Activated CD8-positive, alpha-beta memory T cell treated with anti-CD3 and anti-CD28 coated beads for 1 hour (primary cell): ENCODE data around the gene EYA3.

ENCODE experiments used
- DNase-seq, 2 donors: peaks; one replicate each; pipeline ENCODE4 v3.0.0-alpha.2; 2020; ENCODE audit warnings: low read depth in 1 of 2; ENCODE audit errors: extremely low read depth in 1 of 2

Gene EYA3

GRCh38 chr1:28073867-28074266, 14.5 kb downstream of the EYA3 start:
- no peak for DNase-seq

GRCh38 chr1:28071813-28072212, 16.6 kb downstream of the EYA3 start:
- DNase-seq = no peak

DNA sequence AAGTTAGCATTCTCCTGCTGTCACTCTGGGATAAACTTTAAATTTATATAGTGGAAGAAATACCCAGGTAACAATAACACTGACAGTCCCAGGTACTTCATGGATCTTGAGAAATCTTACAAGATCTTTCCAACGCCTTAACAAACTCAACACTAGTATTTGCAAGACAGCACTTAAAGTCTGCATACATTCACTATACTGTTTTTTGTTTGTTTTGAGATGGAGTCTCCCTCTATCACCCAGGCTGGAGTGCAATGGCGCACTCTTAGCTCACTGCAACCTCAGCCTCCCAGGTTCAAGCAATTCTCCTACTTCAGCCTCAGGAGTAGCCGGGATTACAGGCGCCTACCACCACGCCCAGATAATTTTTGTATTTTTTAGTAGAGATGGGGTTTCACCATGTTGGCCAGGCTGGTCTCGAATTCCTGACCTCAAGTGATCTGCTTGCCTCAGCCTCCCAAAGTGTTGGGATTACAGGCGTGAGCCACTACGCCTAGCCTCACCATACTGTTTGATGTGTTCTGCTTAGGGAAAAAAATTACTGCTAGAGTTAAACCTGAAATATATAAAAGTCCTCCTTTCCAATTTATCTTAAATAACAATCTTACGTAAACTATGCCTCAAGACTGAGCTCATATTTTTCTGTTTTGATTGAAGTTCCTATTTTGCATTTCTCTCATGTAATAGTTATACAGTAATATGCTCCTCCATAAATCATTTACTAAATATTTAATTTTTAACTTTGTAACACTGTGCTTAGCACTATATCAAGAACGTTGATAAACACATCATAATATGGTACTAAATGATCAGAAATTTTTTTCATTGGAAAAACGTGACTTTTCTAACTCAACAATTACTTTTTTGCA, 17.5 kb downstream of the EYA3 start:
- DNase-seq = no peak

DNA sequence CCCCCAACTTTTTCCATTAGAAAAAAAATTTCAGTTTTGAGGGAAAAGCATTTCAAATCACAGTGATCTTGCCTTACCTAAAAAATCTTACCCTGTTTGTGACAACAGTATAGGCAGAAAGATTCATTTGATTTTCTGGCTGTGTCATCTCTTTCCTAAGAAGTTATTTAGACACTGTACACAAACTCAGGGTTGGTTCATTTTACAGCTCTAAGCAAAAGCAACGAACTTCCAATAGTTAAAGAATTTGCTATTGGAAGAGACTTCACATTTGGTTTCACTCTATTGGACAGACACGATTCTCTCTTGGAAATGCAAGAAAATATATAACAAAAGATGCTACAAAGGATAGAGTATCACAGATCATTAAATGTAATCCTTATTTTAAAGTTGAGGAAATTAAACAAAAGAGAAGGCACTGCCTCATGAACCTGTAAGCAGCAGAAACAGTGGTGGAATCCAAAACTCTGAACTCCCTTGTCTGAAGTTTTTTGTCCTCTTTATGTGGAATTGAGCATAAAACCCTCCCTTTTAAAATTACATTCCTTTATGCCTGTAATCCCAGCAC, 20.8 kb downstream of the EYA3 start:
- DNase-seq = no peak

DNA sequence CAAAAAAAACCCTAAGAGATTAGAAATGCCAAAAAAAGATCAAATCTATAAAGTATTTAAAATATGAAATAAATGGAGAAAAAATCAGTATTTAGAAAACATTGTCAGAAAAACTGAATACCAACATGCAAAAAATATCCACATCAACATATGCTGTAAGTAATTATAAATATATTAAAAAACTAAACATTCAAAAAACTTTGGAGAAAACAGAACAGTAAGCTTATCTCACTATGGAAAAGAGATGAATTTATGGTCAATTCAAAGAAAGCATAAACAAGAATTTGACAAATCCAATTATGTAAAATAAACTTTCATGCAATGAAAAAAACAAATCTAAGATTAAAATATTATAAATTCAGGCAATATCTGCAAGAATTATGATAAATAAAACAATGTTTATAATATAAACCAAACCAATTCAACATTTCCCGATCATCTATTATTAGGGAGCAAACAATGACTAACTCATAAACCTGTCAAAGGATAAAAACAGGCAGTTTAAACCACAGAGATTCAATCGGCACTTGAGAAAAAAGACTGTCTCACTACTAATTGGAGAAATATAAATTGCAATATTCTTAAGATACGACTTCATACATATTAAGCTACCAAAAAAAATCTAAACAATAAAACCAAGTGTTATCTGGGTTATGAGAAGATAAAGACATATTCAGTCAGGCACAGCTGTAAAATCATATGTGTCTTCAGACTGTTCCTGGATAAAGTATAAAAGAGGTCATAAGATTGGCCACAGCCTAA, 21.8 kb downstream of the EYA3 start:
- no peak for DNase-seq

DNA sequence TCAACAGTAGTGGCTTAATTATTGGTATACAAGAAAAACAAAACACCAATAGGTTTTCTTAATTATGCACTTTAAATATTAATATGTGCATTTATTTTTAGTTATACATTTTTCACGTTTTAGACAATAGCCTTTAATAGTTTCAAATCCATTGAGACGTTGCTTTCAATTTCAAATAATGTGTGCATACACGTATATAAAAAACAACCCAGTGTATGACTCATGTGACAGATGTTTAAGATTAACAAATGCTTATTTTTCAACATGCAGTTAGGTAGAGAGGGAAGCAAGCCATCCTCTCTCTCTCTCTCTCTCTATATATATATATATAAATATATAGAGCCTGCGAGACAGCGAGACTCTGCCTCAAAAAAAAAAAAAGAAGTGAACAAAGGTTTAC, 24.3 kb downstream of the EYA3 start:
- DNase-seq = no peak

DNA sequence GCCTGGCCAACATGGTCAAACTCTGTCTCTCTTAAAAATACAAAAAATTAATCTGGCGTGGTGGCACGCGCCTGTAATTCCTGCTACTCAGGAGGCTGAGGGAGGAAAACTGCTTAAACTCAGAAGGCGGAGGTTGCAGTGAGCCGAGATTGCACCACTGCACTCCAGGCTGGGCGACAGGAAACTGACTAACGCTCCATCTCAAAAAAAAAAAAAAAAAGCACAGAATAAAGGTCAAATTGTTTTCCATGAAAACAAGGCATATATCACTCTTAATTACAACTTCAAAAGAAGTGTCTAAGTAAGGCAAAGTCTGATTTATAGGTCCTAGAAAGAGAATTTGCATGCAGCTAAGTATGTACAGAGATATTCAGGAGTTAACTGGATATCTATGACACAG, 25.6 kb downstream of the EYA3 start:
- no peak for DNase-seq

- no peak for DNase-seq
These were observed 29.2 kb downstream of the EYA3 start for GRCh38 chr1:28058971-28059878.

GRCh38 chr1:28058168-28058567, 30.2 kb downstream of the EYA3 start:
- DNase-seq = no peak

DNA sequence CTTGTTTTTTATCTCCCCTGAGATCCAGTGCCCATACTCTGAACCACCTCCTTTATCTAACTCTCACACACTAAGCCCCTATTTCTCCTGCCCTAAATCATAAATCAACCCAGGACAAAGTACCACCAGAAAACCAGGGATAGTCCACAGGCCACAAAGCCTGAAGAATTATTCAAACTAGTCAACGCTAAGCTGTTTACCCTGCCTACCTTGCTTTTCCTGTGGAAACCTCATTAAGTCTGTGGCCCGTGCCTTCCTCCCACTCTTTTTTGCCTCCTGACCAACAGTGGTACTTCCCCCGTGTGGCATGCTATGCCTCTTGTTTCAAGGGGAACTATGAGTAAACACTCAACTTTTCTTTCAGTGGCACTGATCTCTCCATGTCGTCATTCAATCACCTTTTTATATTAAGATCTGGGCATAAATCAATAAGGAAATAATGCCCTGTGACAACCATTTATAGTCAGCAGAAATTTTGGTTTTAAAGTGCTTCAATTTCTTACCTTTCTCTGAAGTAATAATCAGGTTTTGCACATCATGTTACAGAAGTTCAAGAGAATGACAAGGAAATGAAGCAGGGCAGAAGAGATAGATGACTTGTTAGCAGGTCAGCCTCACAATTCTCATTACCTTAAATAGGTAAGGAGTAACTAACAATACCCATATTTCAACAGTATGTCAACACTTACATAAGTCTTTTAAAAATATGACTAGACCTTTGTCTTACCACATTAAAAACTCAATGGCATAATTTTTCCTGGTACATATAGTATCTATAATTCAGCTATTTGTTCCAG, 32.1 kb downstream of the EYA3 start:
- DNase-seq = peak; percentile 24 to 28

DNA sequence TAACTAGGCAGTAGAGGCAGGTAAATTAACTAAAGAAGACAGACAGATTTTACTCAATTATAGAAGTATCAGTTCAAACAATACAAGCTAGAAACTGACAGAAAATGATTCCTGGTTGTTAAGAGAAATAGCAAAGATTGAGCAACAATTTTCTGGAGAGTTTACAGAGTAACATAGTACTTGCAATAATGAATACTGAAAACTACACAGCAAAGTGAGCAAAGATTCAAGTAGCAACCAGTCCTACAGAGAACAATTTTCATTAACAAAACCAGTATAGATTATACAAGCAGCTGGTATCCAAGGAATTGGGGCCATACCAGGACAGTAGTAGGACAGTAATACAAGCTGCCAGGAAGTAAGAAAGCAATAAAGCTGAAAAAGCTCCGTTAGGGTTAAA, 37.6 kb downstream of the EYA3 start:
- no peak for DNase-seq

GRCh38 chr1:28046716-28047115, 41.7 kb downstream of the EYA3 start:
- no peak for DNase-seq

- no peak for DNase-seq
These were observed 42.6 kb downstream of the EYA3 start for GRCh38 chr1:28045777-28046176.

GRCh38 chr1:28044399-28044798, 44.0 kb downstream of the EYA3 start:
- DNase-seq = no peak

GRCh38 chr1:28039341-28039740, 49.1 kb downstream of the EYA3 start:
- DNase-seq = no peak

DNA sequence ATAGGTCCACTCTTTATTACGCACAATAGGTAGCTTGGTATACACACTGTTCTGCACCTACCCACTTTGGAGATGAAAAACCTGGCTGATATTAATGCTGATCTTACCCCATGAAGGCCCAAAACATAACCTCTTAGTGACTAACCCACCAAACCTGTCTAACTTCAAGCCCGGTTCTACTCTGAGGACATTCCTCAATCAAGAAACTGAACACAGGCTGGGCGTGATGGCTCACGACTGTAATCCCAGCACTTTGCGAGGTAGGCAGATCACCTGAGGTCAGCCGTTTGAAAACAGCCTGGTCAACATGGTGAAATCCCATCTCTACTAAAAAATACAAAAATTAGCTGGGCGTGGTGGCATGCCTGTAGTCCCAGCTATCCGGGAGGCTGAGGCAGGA, 50.5 kb downstream of the EYA3 start:
- DNase-seq = no peak

DNA sequence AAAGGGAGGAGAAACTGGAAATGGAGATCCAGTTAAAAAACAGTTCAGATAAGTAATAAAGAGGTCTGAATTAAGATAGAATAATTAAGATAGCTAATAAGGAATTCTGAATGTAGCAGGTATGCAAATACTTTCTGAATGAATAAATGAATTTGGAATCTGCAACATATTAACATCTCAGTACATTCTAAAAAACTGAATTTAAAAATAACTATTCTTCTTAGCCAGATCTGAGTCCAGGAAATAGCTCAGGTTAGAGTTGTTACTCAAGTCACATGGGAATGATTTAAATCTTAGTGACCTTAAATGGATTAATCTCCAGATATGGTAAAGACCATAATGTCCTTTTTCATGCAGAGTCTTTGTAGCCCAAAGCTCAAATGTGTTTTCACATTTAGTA, 51.2 kb downstream of the EYA3 start:
- DNase-seq = no peak

- no peak for DNase-seq
These were observed 52.0 kb downstream of the EYA3 start for GRCh38 chr1:28036431-28036830.

- DNase-seq = no peak
These were observed 53.0 kb downstream of the EYA3 start for GRCh38 chr1:28035420-28035819.

DNA sequence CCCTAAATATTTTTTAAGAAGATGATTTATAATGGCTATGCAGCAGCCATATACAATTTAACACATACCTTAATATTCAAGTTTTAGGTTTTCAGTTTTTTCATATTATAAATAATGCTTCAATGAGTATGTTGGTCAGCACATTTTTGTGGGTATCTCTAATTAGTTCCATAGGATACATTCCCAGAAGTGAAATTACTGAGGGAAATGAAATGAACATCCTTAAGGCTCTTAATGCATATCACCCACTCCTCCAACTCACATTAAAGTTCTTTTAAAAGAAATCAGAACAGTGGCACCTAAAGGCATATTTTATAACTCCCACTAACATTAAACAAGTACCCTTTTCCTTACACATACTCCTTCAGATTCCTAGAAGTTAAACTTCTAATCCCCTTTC, 56.1 kb downstream of the EYA3 start:
- DNase-seq = no peak
